H1 (cell line): ENCODE data around the gene CGGBP1. TPM values are rescaled to one million over a fixed set of nuclear protein-coding genes. Genes with fewer than 3 reads are reported as not detected.

Experiments
- CTCF ChIA-PET: fragments of 300-600 bp; sonication (Branson Sonifier 250); formaldehyde crosslinking; loops from one replicate; lab custom pipeline; 2021; ENCODE audit not compliant: partially characterized antibody; lab: Charles Lee
- POLR2A ChIA-PET: fragments of 300-600 bp; sonication (Branson Sonifier 250); formaldehyde crosslinking; loops from one replicate; lab custom pipeline; 2021; ENCODE audit warnings: inconsistent platforms; ENCODE audit not compliant: partially characterized antibody; lab: Charles Lee
- DNase-seq, 2 experiments: peaks; one replicate each; pipeline versions ENCODE4 v3.0.0 to v3.0.0-alpha.2; 2010 to 2022; ENCODE audit warnings: low spot score in 2 of 2, low read depth in 1 of 2, mixed read lengths in 1 of 2
- FAIRE-seq: peaks from 2 replicates; lab custom pipeline; 2011; peaks lifted over from hg19 to GRCh38; lab: Jason Lieb, UNC
- H2AFZ ChIP-seq: 2 replicates; pipeline ENCODE4 v1.8.1; 2012; ENCODE audit warnings: low read length, inconsistent platforms
- H2AK5ac ChIP-seq: 2 replicates; pipeline ENCODE4 v1.6.1; 2013; ENCODE audit warnings: low read depth, low read length
- H2BK120ac ChIP-seq: replicated peaks from 2 replicates; pipeline ENCODE3; 2013; ENCODE audit warnings: low read depth, low read length, inconsistent platforms
- H2BK12ac ChIP-seq: 2 replicates; pipeline ENCODE4 v1.6.1; 2013; ENCODE audit warnings: low read depth, low read length
- H2BK15ac ChIP-seq: 2 replicates; pipeline ENCODE4 v1.6.1; 2013; ENCODE audit warnings: low read length
- H2BK20ac ChIP-seq: 2 replicates; pipeline ENCODE4 v1.6.1; 2013; ENCODE audit warnings: low read length
- H2BK5ac ChIP-seq: 2 replicates; pipeline ENCODE4 v1.6.1; 2013; ENCODE audit warnings: low read depth, low read length
- H3K14ac ChIP-seq: 2 replicates; pipeline ENCODE4 v1.6.1; 2013; ENCODE audit warnings: inconsistent platforms; ENCODE audit not compliant: insufficient read length
- H3K18ac ChIP-seq: 2 replicates; pipeline ENCODE4 v1.6.1; 2013; ENCODE audit warnings: low read length; ENCODE audit errors: extremely low read depth
- H3K23ac ChIP-seq: 2 replicates; pipeline ENCODE4 v1.6.1; 2013; ENCODE audit warnings: inconsistent platforms; ENCODE audit not compliant: insufficient read length
- H3K23me2 ChIP-seq: 2 replicates; pipeline ENCODE4 v1.6.1; 2013; ENCODE audit warnings: low read depth, low read length
- H3K27ac ChIP-seq: 2 replicates; pipeline ENCODE4 v1.6.1; 2011; ENCODE audit warnings: low read depth, low read length, inconsistent platforms
- H3K27me3 ChIP-seq, 4 experiments: replicated peaks in 1 of 4; 1 replicate in 1 of 4; 2 replicates in 3 of 4; pipeline versions ENCODE4 v1.6.1 to v1.8.1; 2011 to 2013; ENCODE audit warnings: low read length in 3 of 4, mild to moderate bottlenecking in 3 of 4, inconsistent platforms in 2 of 4, mixed read lengths in 2 of 4, moderate library complexity in 1 of 4; ENCODE audit not compliant: control insufficient read depth in 3 of 4, insufficient read depth in 3 of 4; ENCODE audit errors: extremely low read depth in 1 of 4
- H3K36me3 ChIP-seq, 4 experiments: 2 replicates each; pipeline versions ENCODE4 v1.6.1 to v1.8.1; 2011 to 2013; ENCODE audit warnings: mild to moderate bottlenecking in 4 of 4, low read length in 3 of 4, moderate library complexity in 2 of 4, control low read depth in 1 of 4, inconsistent platforms in 1 of 4; ENCODE audit not compliant: insufficient read depth in 4 of 4, control insufficient read depth in 2 of 4
- H3K4ac ChIP-seq: replicated peaks from 2 replicates; pipeline ENCODE3; 2013; ENCODE audit warnings: low read length, low read depth, mixed read lengths, inconsistent platforms; ENCODE audit not compliant: insufficient read length
- H3K4me1 ChIP-seq, 4 experiments: replicated peaks in 1 of 4; 1 replicate in 1 of 4; 2 replicates in 3 of 4; pipeline versions ENCODE4 v1.6.1 to v1.8.1; 2011 to 2013; ENCODE audit warnings: low read length in 3 of 4, inconsistent platforms in 2 of 4, mixed read lengths in 1 of 4; ENCODE audit not compliant: insufficient read depth in 4 of 4, control insufficient read depth in 3 of 4
- H3K4me2 ChIP-seq, 2 experiments: 2 replicates each; pipeline versions ENCODE4 v1.6.1 to v1.8.1; 2011 to 2013; ENCODE audit warnings: low read depth in 2 of 2, low read length in 2 of 2, control low read depth in 1 of 2, inconsistent platforms in 1 of 2, mild to moderate bottlenecking in 1 of 2; ENCODE audit not compliant: insufficient read depth in 1 of 2
- H3K4me3 ChIP-seq, 4 experiments: fragments of 200-600, 300-600 bp in 1 of 4; sonication (generic), shearing (Covaris generic), sonication (Bioruptor Twin) in 1 of 4; 2 replicates each; pipeline versions ENCODE4 v1.5.1 to v1.8.1; 2011 to 2016; ENCODE audit warnings: low read length in 4 of 4, low read depth in 3 of 4, control low read depth in 2 of 4, inconsistent platforms in 2 of 4, mild to moderate bottlenecking in 2 of 4, mixed read lengths in 1 of 4, moderate library complexity in 1 of 4; ENCODE audit not compliant: insufficient read depth in 2 of 4; ENCODE audit errors: extremely low read depth in 1 of 4
- H3K56ac ChIP-seq: replicated peaks from 2 replicates; pipeline ENCODE3; 2013; ENCODE audit warnings: low read depth, mild to moderate bottlenecking, mixed read lengths, low read length, inconsistent platforms; ENCODE audit not compliant: insufficient read length
- H3K79me1 ChIP-seq: 2 replicates; pipeline ENCODE4 v1.6.1; 2013; ENCODE audit warnings: low read depth, low read length, control low read depth
- H3K79me2 ChIP-seq, 2 experiments: 2 replicates each; pipeline versions ENCODE4 v1.6.1 to v1.8.1; 2012 to 2013; ENCODE audit warnings: low read length in 2 of 2, mild to moderate bottlenecking in 2 of 2, inconsistent platforms in 1 of 2; ENCODE audit not compliant: insufficient read depth in 2 of 2, control insufficient read depth in 1 of 2
- H3K9ac ChIP-seq, 4 experiments: replicated peaks in 1 of 4; 1 replicate in 1 of 4; 2 replicates in 3 of 4; pipeline versions ENCODE4 v1.6.1 to v1.8.1; 2011 to 2013; ENCODE audit warnings: low read depth in 3 of 4, low read length in 3 of 4, control low read depth in 2 of 4, mild to moderate bottlenecking in 2 of 4, moderate library complexity in 2 of 4, inconsistent platforms in 1 of 4; ENCODE audit errors: extremely low read depth in 1 of 4
- H3K9me3 ChIP-seq, 2 experiments: 2 replicates each; pipeline versions ENCODE4 v1.6.1 to v1.8.1; 2012 to 2013; ENCODE audit warnings: mild to moderate bottlenecking in 2 of 2, moderate library complexity in 2 of 2, control low read depth in 1 of 2, inconsistent platforms in 1 of 2, low read depth in 1 of 2, low read length in 1 of 2, mixed read lengths in 1 of 2; ENCODE audit not compliant: insufficient read depth in 2 of 2
- H4K20me1 ChIP-seq, 2 experiments: replicated peaks in 1 of 2; 2 replicates each; pipeline versions ENCODE3 to v1.8.1; 2011 to 2013; ENCODE audit warnings: inconsistent platforms in 2 of 2, low read length in 2 of 2, mild to moderate bottlenecking in 1 of 2; ENCODE audit not compliant: insufficient read depth in 2 of 2, control insufficient read depth in 1 of 2
- H4K5ac ChIP-seq: 2 replicates; pipeline ENCODE4 v1.6.1; 2013; ENCODE audit warnings: low read length, low read depth, mixed read lengths, inconsistent platforms; ENCODE audit not compliant: insufficient read length
- H4K8ac ChIP-seq: 2 replicates; pipeline ENCODE4 v1.8.0; 2013; ENCODE audit warnings: mild to moderate bottlenecking, moderate library complexity, low read length, inconsistent platforms; ENCODE audit not compliant: insufficient read depth; ENCODE audit errors: extremely low read depth
- H4K91ac ChIP-seq: replicated peaks from 2 replicates; pipeline ENCODE3; 2013; ENCODE audit warnings: low read length, mixed read lengths, inconsistent platforms; ENCODE audit not compliant: insufficient read length
- ASH2L ChIP-seq: fragments of 200-600, 300-600 bp; sonication (generic); IDR thresholded peaks from one replicate; pipeline ENCODE4 v1.7.1; 2017; ENCODE audit warnings: low read length
- BACH1 ChIP-seq: IDR thresholded peaks from 2 replicates; pipeline ENCODE4 v1.6.1; 2012; ENCODE audit warnings: low read length, improper control_type of control experiment
- HDAC2 ChIP-seq, 2 experiments: fragments of 300-600 bp in 1 of 2; sonication (generic) in 1 of 2; IDR thresholded peaks; 2 replicates each; pipeline ENCODE4 v1.6.1; 2011 to 2012; ENCODE audit warnings: low read depth in 2 of 2, low read length in 2 of 2, mild to moderate bottlenecking in 2 of 2, moderate library complexity in 2 of 2, borderline replicate concordance in 1 of 2, inconsistent platforms in 1 of 2
- HDAC6 ChIP-seq: IDR thresholded peaks from one replicate; pipeline ENCODE4 v1.7.1; 2012; ENCODE audit warnings: low read depth, mild to moderate bottlenecking, inconsistent platforms, low read length, moderate library complexity
- JUN ChIP-seq: IDR thresholded peaks from 2 replicates; pipeline ENCODE4 v1.6.1; 2011; ENCODE audit warnings: low read depth, mild to moderate bottlenecking, improper control_type of control experiment, low read length
- RXRA ChIP-seq: IDR thresholded peaks from 2 replicates; pipeline ENCODE4 v1.6.1; 2011; ENCODE audit warnings: low read depth, mild to moderate bottlenecking, low read length, moderate library complexity; ENCODE audit not compliant: insufficient read depth
- SAP30 ChIP-seq: fragments of 300-600 bp; sonication (generic); IDR thresholded peaks from 2 replicates; pipeline ENCODE4 v1.7.1; 2012; ENCODE audit warnings: low read length, moderate library complexity, mild to moderate bottlenecking, inconsistent platforms; ENCODE audit not compliant: insufficient read depth, insufficient replicate concordance
- SIRT6 ChIP-seq: IDR thresholded peaks from one replicate; pipeline ENCODE4 v1.7.1; 2012; ENCODE audit warnings: low read length, inconsistent platforms
- SP2 ChIP-seq: IDR thresholded peaks from 2 replicates; pipeline ENCODE4 v1.6.1; 2012; ENCODE audit warnings: mild to moderate bottlenecking, low read length, inconsistent platforms
- SP4 ChIP-seq: IDR thresholded peaks from 2 replicates; pipeline ENCODE4 v1.6.1; 2012; ENCODE audit warnings: low read length, inconsistent platforms
- YY1 ChIP-seq: IDR thresholded peaks from 2 replicates; pipeline ENCODE4 v1.6.1; 2011; ENCODE audit warnings: low read depth, mild to moderate bottlenecking, low read length
- ZNF274 ChIP-seq: IDR thresholded peaks from 2 replicates; pipeline ENCODE4 v1.7.0; 2012; ENCODE audit warnings: low read length, borderline replicate concordance; ENCODE audit errors: extremely low read depth
- WGBS, 2 experiments: shearing (Covaris generic) in 1 of 2; methylation state at CpG; one replicate each; pipeline versions ENCODE4 v1.1.6 to v1.1.7; 2013 to 2015; ENCODE audit warnings: low lambda C conversion rate in 2 of 2, mixed read lengths in 2 of 2, inconsistent platforms in 1 of 2, low coverage in 1 of 2, missing lambda C conversion rate in 1 of 2; ENCODE audit not compliant: insufficient replicate concordance in 2 of 2, insufficient coverage in 1 of 2, insufficient read length in 1 of 2; ENCODE audit errors: extremely low coverage in 1 of 2, missing lambda C conversion rate in 1 of 2; 5-methylcytosine and 5-hydroxymethylcytosine counted together
- polyA plus RNA-seq, 7 experiments: library from polyadenylated mRNA; depleted of rRNA in 3 of 7; stranded (reverse) in 5 of 7; unstranded in 2 of 7; fragments of >200 nt in 5 of 7; fragments of 200-250 nt in 2 of 7; gene quantifications; 1 replicate in 5 of 7; 2 replicates in 1 of 7; 4 replicates in 1 of 7; pipeline versions ENCODE4 v1.2.1 to v1.2.3, GENCODE V29; 2011 to 2013; ENCODE audit warnings: missing spikeins in 2 of 7, mixed read lengths in 2 of 7
- total RNA-seq: library from RNA; stranded (reverse); fragmentation: NEBNext Ultra II Directional; extraction: Animal tissue kit (Norgen Biotek cat#: 25700); gene quantifications from 2 replicates; pipeline ENCODE4 v1.2.1, GENCODE V29; 2021

CGGBP1 gene
- total and polyA plus RNA-seq, 2 of the 8 experiments (the other 6 are each of a cell fraction or from before 2014, with no cell fraction given) = 22.9 to 61.4 TPM

DNA sequence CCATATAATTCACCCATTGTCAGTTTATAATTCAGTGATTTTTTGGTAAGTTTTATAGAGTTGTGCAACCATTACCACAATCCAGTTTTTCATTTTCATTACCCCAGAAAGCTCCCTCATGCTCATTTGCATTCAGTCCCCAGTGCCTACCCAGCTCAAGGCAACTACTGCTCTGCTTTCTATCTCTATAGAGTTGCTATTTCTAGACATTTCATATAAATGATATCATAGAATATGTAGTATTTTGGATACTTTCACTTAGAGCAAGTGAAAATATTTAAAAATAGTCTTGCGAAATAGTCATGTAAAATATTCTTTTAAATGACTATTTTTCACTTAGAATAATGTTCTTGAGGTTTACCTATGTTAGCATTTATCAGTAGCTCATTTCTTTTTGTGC, 42.3 kb upstream of the CGGBP1 start:
- Histone ChIP-seq H2AK5ac (no peak overlapping the region), H4K20me1 (no peaks in the 10 kb centered on the region), H3K18ac (no peak overlapping the region), H4K91ac (no peak overlapping the region), H3K4me1 (no peaks in the 10 kb centered on the region), H3K27me3 (no peaks in the 10 kb centered on the region), H3K23me2 (no peaks in the 10 kb centered on the region), H4K5ac (no peak overlapping the region), H3K23ac (no peak overlapping the region), H2AFZ (no peak overlapping the region), H2BK20ac (no peak overlapping the region), H2BK12ac (no peak overlapping the region), H4K8ac (no peak overlapping the region), H3K14ac (no peak overlapping the region), H2BK120ac (no peak overlapping the region), H3K4me3 (no peak overlapping the region), H3K9ac (no peak overlapping the region), H3K27ac (no peak overlapping the region), H3K9me3 (no peaks in the 10 kb centered on the region), H3K4me2 (no peak overlapping the region), H2BK5ac (no peak overlapping the region), H3K79me2 (0 out of 4 replicates have a peak, but pooled peaks cover 0 to 3% of the 10 kb centered on the region in 2 experiments), H3K56ac (no peak overlapping the region), H3K4ac (no peak overlapping the region), H3K79me1 (no peaks in the 10 kb centered on the region; the same call in 1 of the 2 replicates), H2BK15ac (no peak overlapping the region), H3K36me3 (no peaks in the 10 kb centered on the region; a peak in 1 of 8 replicates)
- POLR2A ChIA-PET = no interaction called here
- CTCF ChIA-PET = interaction anchor here (2.4 kb wide), 1 partner anchor 12 kb away, joined by 6 read pairs; no protein-coding TSS in a partner anchor
- no peak for FAIRE-seq
- DNase-seq = no peak
- 97% methylated on average over 1 of the region's 1 CpG; no CpG with 5 or more reads in 1 of the 2 experiments for WGBS, 2 experiments
- TF ChIP-seq HDAC6 = no peak
- TF ChIP-seq ZNF274 = no peak
- TF ChIP-seq HDAC2 (IDR thresholded peaks at IDR 0.05; ENCODE audit: borderline replicate concordance in 1 of 2, low read depth in 2 of 2, low read length in 2 of 2) = no peak
- no peak for TF ChIP-seq SAP30
- TF ChIP-seq ASH2L = no peak
- no peak for TF ChIP-seq SP2
- TF ChIP-seq JUN = no peak
- no peak for TF ChIP-seq BACH1
- no peak for TF ChIP-seq SP4
- TF ChIP-seq SIRT6 = no peak
- no peak for TF ChIP-seq RXRA
- TF ChIP-seq YY1 = no peak
